ENCODE measurements around the gene SLC22A23.

GRCh38 chr6:3294921-3295871, 161.7 kb downstream of the SLC22A23 start:
- no peak for TF ChIP-seq POLR2A (IDR thresholded peaks at IDR 0.05; ENCODE audit: low read depth, low read length)
- TF ChIP-seq POLR2AphosphoS5 (IDR thresholded peaks at IDR 0.05; ENCODE audit: low read depth, low read length) = no peak
- no peak for TF ChIP-seq TAF1 (IDR thresholded peaks at IDR 0.05; ENCODE audit: borderline replicate concordance, low read depth, low read length)

Data from GM12892 (cell line).